H9 (cell line): ENCODE measurements around the gene SST. TPM values are rescaled to one million over a fixed set of nuclear protein-coding genes. Genes with fewer than 3 reads are reported as not detected.

Experiments
- DNase-seq: peaks from one replicate; pipeline ENCODE4 v3.0.0-alpha.2; 2017
- H2AFZ ChIP-seq: one replicate; pipeline ENCODE4 v1.6.1; 2013; ENCODE audit warnings: mild to moderate bottlenecking, low read length, control low read depth, moderate library complexity
- H2AK5ac ChIP-seq: 2 replicates; pipeline ENCODE4 v1.6.1; 2013; ENCODE audit warnings: low read length, control low read depth, mixed read lengths; ENCODE audit not compliant: insufficient read length
- H2BK120ac ChIP-seq: one replicate; pipeline ENCODE4 v1.6.1; 2013; ENCODE audit warnings: low read depth, mild to moderate bottlenecking, low read length, control low read depth, inconsistent platforms; ENCODE audit not compliant: poor library complexity, severe bottlenecking
- H2BK12ac ChIP-seq: 2 replicates; pipeline ENCODE4 v1.6.1; 2013; ENCODE audit warnings: low read length, control low read depth, mixed read lengths, low read depth; ENCODE audit not compliant: insufficient read length
- H2BK15ac ChIP-seq: 2 replicates; pipeline ENCODE4 v1.6.1; 2013; ENCODE audit warnings: low read depth, low read length, control low read depth
- H2BK20ac ChIP-seq: one replicate; pipeline ENCODE4 v1.6.1; 2013; ENCODE audit warnings: low read depth, mild to moderate bottlenecking, low read length, control low read depth, inconsistent platforms; ENCODE audit not compliant: poor library complexity, severe bottlenecking
- H2BK5ac ChIP-seq: 2 replicates; pipeline ENCODE4 v1.6.1; 2013; ENCODE audit warnings: low read length, control low read depth, mixed read lengths; ENCODE audit not compliant: insufficient read length
- H3K14ac ChIP-seq: 2 replicates; pipeline ENCODE4 v1.6.1; 2013; ENCODE audit warnings: low read length, control low read depth; ENCODE audit not compliant: insufficient read depth
- H3K18ac ChIP-seq: 2 replicates; pipeline ENCODE4 v1.6.1; 2013; ENCODE audit warnings: low read depth, mild to moderate bottlenecking, mixed read lengths, low read length, control low read depth; ENCODE audit not compliant: insufficient read length
- H3K23ac ChIP-seq: 2 replicates; pipeline ENCODE4 v1.6.1; 2013; ENCODE audit warnings: low read length, control low read depth, mixed read lengths, low read depth; ENCODE audit not compliant: insufficient read length
- H3K23me2 ChIP-seq: 2 replicates; pipeline ENCODE4 v1.6.1; 2013; ENCODE audit warnings: low read depth, mild to moderate bottlenecking, mixed read lengths, low read length, control low read depth; ENCODE audit not compliant: insufficient read length, poor library complexity, severe bottlenecking
- H3K27ac ChIP-seq: 2 replicates; pipeline ENCODE4 v1.5.1; 2013; ENCODE audit warnings: low read length, control low read depth, mixed read lengths, low read depth; ENCODE audit not compliant: insufficient read length
- H3K27me3 ChIP-seq: 2 replicates; pipeline ENCODE4 v1.6.1; 2013; ENCODE audit warnings: low read length, control low read depth, inconsistent platforms; ENCODE audit not compliant: insufficient read depth
- H3K4ac ChIP-seq: 2 replicates; pipeline ENCODE4 v1.6.1; 2013; ENCODE audit warnings: low read depth, mild to moderate bottlenecking, control low read depth, inconsistent platforms, low read length, moderate library complexity
- H3K4me1 ChIP-seq: 2 replicates; pipeline ENCODE4 v1.6.1; 2013; ENCODE audit warnings: low read length, control low read depth, inconsistent platforms; ENCODE audit not compliant: insufficient read depth
- H3K4me2 ChIP-seq: 2 replicates; pipeline ENCODE4 v1.6.1; 2013; ENCODE audit warnings: low read length, control low read depth, mixed read lengths; ENCODE audit not compliant: insufficient read length, insufficient read depth
- H3K56ac ChIP-seq: 2 replicates; pipeline ENCODE4 v1.6.1; 2013; ENCODE audit warnings: low read depth, mild to moderate bottlenecking, mixed read lengths, low read length, control low read depth; ENCODE audit not compliant: insufficient read length
- H3K79me1 ChIP-seq: 2 replicates; pipeline ENCODE4 v1.6.1; 2013; ENCODE audit warnings: low read depth, mild to moderate bottlenecking, moderate library complexity, low read length, control low read depth, inconsistent platforms; ENCODE audit not compliant: insufficient read depth, poor library complexity, severe bottlenecking
- H3K79me2 ChIP-seq: 2 replicates; pipeline ENCODE4 v1.6.1; 2013; ENCODE audit warnings: low read length, control low read depth, inconsistent platforms; ENCODE audit not compliant: insufficient read depth
- H3K9ac ChIP-seq: 2 replicates; pipeline ENCODE4 v1.6.1; 2013; ENCODE audit warnings: low read length, control low read depth, mixed read lengths; ENCODE audit not compliant: insufficient read length; ENCODE audit errors: extremely low read depth
- H3K9me3 ChIP-seq: one replicate; pipeline ENCODE4 v1.6.1; 2013; ENCODE audit warnings: low read depth, low read length, inconsistent platforms; ENCODE audit not compliant: control insufficient read depth
- H3T11ph ChIP-seq: one replicate; pipeline ENCODE4 v1.6.1; 2013; ENCODE audit warnings: mild to moderate bottlenecking, low read length, control low read depth, inconsistent platforms
- H4K20me1 ChIP-seq: one replicate; pipeline ENCODE4 v1.6.1; 2013; ENCODE audit not compliant: control insufficient read depth, insufficient read length, insufficient read depth
- H4K5ac ChIP-seq: 2 replicates; pipeline ENCODE4 v1.6.1; 2013; ENCODE audit warnings: low read depth, mild to moderate bottlenecking, mixed read lengths, low read length, control low read depth; ENCODE audit not compliant: insufficient read length
- H4K8ac ChIP-seq: replicated peaks from 2 replicates; pipeline ENCODE4 v1.6.1; 2013; ENCODE audit warnings: low read length, control low read depth, mixed read lengths, low read depth; ENCODE audit not compliant: insufficient read length
- H4K91ac ChIP-seq: 2 replicates; pipeline ENCODE4 v1.6.1; 2013; ENCODE audit warnings: low read depth, mild to moderate bottlenecking, moderate library complexity, mixed read lengths, low read length, control low read depth; ENCODE audit not compliant: insufficient read length
- H3K27ac Mint-ChIP-seq, 3 experiments: 2 replicates in 2 of 3; 3 replicates in 1 of 3; pipeline ENCODE4 v1.8.0; 2020 to 2021; ENCODE audit warnings: mixed read lengths in 3 of 3, mild to moderate bottlenecking in 1 of 3, moderate library complexity in 1 of 3
- H3K27me3 Mint-ChIP-seq: 2 replicates; pipeline ENCODE4 v1.8.0; 2021; ENCODE audit warnings: low read depth, mild to moderate bottlenecking, moderate library complexity, mixed read lengths
- H3K36me3 Mint-ChIP-seq, 3 experiments: 2 replicates in 2 of 3; 3 replicates in 1 of 3; pipeline ENCODE4 v1.8.0; 2020 to 2021; ENCODE audit warnings: low read depth in 3 of 3, mixed read lengths in 3 of 3; ENCODE audit not compliant: insufficient read depth in 1 of 3
- H3K4me1 Mint-ChIP-seq, 2 experiments: 2 replicates each; pipeline ENCODE4 v1.8.0; 2020; ENCODE audit warnings: mixed read lengths in 2 of 2
- H3K4me3 Mint-ChIP-seq, 2 experiments: 2 replicates in 1 of 2; 3 replicates in 1 of 2; pipeline ENCODE4 v1.8.0; 2020 to 2021; ENCODE audit warnings: mild to moderate bottlenecking in 2 of 2, mixed read lengths in 2 of 2, moderate library complexity in 1 of 2
- H3K9me3 Mint-ChIP-seq, 2 experiments: 2 replicates in 1 of 2; 3 replicates in 1 of 2; pipeline ENCODE4 v1.8.0; 2020; ENCODE audit warnings: mild to moderate bottlenecking in 2 of 2, mixed read lengths in 2 of 2, moderate library complexity in 1 of 2
- CTCF ChIP-seq: fragments of 200-600 bp; sonication (generic); conservative IDR thresholded peaks from 3 replicates; pipeline ENCODE4 v1.8.0; 2021; ENCODE audit warnings: antibody characterized with exemption, mild to moderate bottlenecking
- WGBS: extraction: QIAGEN DNeasy Blood & Tissue Kit; methylation state at CpG from one replicate; pipeline ENCODE4 v1.1.7; 2013; ENCODE audit warnings: missing lambda C conversion rate, low lambda C conversion rate, mixed read lengths; ENCODE audit not compliant: insufficient read length; ENCODE audit errors: extremely low coverage; 5-methylcytosine and 5-hydroxymethylcytosine counted together
- total RNA-seq: library from RNA; stranded (reverse); gene quantifications from 2 replicates; pipeline ENCODE4 v1.2.1, GENCODE V29; 2021

Gene SST
- total RNA-seq, 1 experiment from 2014 or later, result not detected

- Histone ChIP-seq H3K4me1 (no peaks in the 10 kb centered on the region; the same call in 1 of the 2 replicates), H3K56ac (no peak overlapping the region), H3K18ac (no peak overlapping the region), H3K4me2 (no peak overlapping the region), H2BK5ac (no peak overlapping the region), H3K14ac (no peak overlapping the region), H3K4ac (no peak overlapping the region), H3T11ph (no peak overlapping the region), H2AFZ (no peak overlapping the region), H3K9me3 (no peaks in the 10 kb centered on the region), H3K23me2 (no peaks in the 10 kb centered on the region), H2AK5ac (no peak overlapping the region), H4K91ac (no peak overlapping the region), H3K9ac (no peak overlapping the region), H3K79me1 (no peaks in the 10 kb centered on the region), H3K79me2 (no peaks in the 10 kb centered on the region), H3K23ac (no peak overlapping the region), H3K27me3 (no peaks in the 10 kb centered on the region; the same call in 1 of the 2 replicates), H2BK120ac (no peak overlapping the region), H2BK12ac (no peak overlapping the region), H4K20me1 (no peaks in the 10 kb centered on the region), H4K8ac (no peak overlapping the region), H2BK15ac (no peak overlapping the region), H3K27ac (no peak overlapping the region), H4K5ac (no peak overlapping the region), H2BK20ac (no peak overlapping the region)
- Mint-ChIP-seq H3K27ac (no peak overlapping the region), H3K4me3 (no peak overlapping the region), H3K9me3 (peaks cover 14 to 15% of the 10 kb centered on the region in 2 experiments; a peak in 4 of 5 replicates), H3K27me3 (peaks cover 10% of the 10 kb centered on the region), H3K36me3 (peaks cover 8 to 17% (median 10%) of the 10 kb centered on the region in 3 experiments; a peak in 6 of 7 replicates), H3K4me1 (peaks cover 22 to 33% of the 10 kb centered on the region in 2 experiments)
- no CpG with 5 or more reads among the region's 3 CpGs for WGBS
- DNase-seq, result no peak
- no peak for TF ChIP-seq CTCF
Observed at GRCh38 chr3:187630404-187630803, 39.8 kb downstream of the SST start.
